ENCODE measurements around the gene AFAP1L1.

DNA sequence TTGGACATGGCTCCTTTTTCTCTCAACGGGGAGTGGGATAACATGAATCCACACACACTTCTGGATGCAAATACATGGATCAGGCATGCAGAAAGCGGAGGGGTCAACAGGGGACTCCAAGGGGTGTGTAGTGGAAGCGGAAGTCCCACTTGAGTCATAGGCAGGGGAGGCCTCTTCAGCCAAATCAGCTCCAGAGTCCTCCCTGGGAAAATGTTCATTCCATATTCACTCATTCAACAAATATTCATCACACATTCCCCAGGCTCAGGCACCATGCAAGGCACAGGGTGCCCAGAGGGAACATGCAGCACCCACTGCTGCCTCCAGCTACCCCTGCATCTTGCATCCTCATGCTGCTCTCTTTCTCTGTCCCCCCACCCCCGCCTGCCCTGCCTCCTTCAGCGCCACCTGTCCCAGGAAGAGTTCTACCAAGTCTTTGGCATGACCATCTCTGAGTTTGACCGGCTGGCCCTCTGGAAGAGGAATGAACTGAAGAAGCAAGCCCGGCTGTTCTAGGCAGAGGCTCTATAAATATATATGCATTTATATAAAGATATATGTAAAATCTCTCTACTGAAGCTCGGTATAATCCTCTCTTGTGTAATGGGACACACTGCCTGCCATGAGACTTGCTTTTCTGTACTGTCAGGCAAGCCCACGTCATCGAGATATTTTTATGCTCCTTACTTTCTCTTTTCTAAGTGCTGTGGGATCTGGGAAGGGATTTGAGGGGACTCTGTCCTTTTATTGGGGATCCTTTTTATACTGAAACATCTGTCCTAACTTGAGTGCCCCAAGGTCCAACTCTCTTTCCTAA lies 13.6 kb upstream of the AFAP1L1 start:
- TF ChIP-seq CTCF (IDR thresholded peaks at IDR 0.05; ENCODE audit: insufficient read depth, low read depth, low read length) (no peak), EZH2 (IDR thresholded peaks at IDR 0.05; ENCODE audit: insufficient read depth, low read length) (no peak)
